ENCODE data around the gene ADIPOQ. TPM values are rescaled to one million over a fixed set of nuclear protein-coding genes. Genes with fewer than 3 reads are reported as not detected.

The ADIPOQ gene
- not detected in 2 replicates for total RNA-seq
- polyA plus RNA-seq, result not detected in 2 replicates

GRCh38 chr3:186842426-186843038 lies at the start of gene ADIPOQ:
Gene ADIPOQ, plus strand, starts transcription at chr3:186842710. Its CDS starts 10,349 bp downstream, at chr3:186853059.
- Histone ChIP-seq H3K4me2 (no peak within 1 kb of the TSS), H3K36me3 (replicated peaks; ENCODE audit: insufficient read depth, low read depth) (no peaks in the 10 kb centered on the region), H3K4me3 (no peak within 1 kb of the TSS), H3K9me3 (ENCODE audit: low read depth) (no peaks in the 10 kb centered on the region), H3K9me2 (replicated peaks; ENCODE audit: insufficient read depth) (no peaks in the 10 kb centered on the region), H2AFZ (no peak within 1 kb of the TSS), H3K27ac (no peak within 1 kb of the TSS), H3K79me2 (no peaks in the 10 kb centered on the region), H4K20me1 (ENCODE audit: insufficient read depth, poor library complexity, severe bottlenecking) (no peaks in the 10 kb centered on the region), H3K27me3 (peaks cover 3% of the 10 kb centered on the region), H3K4me1 (ENCODE audit: insufficient read depth) (peaks cover 6% of the 10 kb centered on the region)
- DNase-seq (ENCODE audit: low spot score), result no peak
- WGBS (ENCODE audit: low lambda C conversion rate, missing lambda C conversion rate), result 84% methylated on average over 7 of the region's 7 CpGs
- TF ChIP-seq CTCF (IDR thresholded peaks at IDR 0.05; ENCODE audit: poor library complexity) (no peak), EZH2phosphoT487 (IDR thresholded peaks at IDR 0.05; ENCODE audit: low read depth, severe bottlenecking, unreplicated experiment) (no peak), EZH2 (IDR thresholded peaks at IDR 0.05; ENCODE audit: borderline replicate concordance) (no peak)

GRCh38 chr3:186798239-186798874 lies 44.2 kb upstream of the ADIPOQ start:
- H3K27me3 ChIP-seq, result no peaks in the 10 kb centered on the region
- H3K4me1 ChIP-seq (ENCODE audit: insufficient read depth), result no peaks in the 10 kb centered on the region
- no peaks in the 10 kb centered on the region for H3K9me3 ChIP-seq (ENCODE audit: low read depth)
- no peak overlapping the region for H2AFZ ChIP-seq
- no peak overlapping the region for H3K27ac ChIP-seq
- no peak overlapping the region for H3K4me3 ChIP-seq
- 97% methylated on average over 3 of the region's 3 CpGs for WGBS (ENCODE audit: low lambda C conversion rate, missing lambda C conversion rate)
- no peaks in the 10 kb centered on the region for H3K79me2 ChIP-seq
- DNase-seq (ENCODE audit: low spot score), result no peak
- H4K20me1 ChIP-seq (ENCODE audit: insufficient read depth, poor library complexity, severe bottlenecking), result no peaks in the 10 kb centered on the region
- no peaks in the 10 kb centered on the region for H3K9me2 ChIP-seq (replicated peaks; ENCODE audit: insufficient read depth)
- no peak overlapping the region for H3K4me2 ChIP-seq
- TF ChIP-seq CTCF (IDR thresholded peaks at IDR 0.05; ENCODE audit: poor library complexity) (no peak), EZH2phosphoT487 (IDR thresholded peaks at IDR 0.05; ENCODE audit: low read depth, severe bottlenecking, unreplicated experiment) (no peak), EZH2 (IDR thresholded peaks at IDR 0.05; ENCODE audit: borderline replicate concordance) (no peak)
- H3K36me3 ChIP-seq (replicated peaks; ENCODE audit: insufficient read depth, low read depth), result no peaks in the 10 kb centered on the region

GRCh38 chr3:186800285-186800684 lies 42.2 kb upstream of the ADIPOQ start:
- WGBS (ENCODE audit: low lambda C conversion rate, missing lambda C conversion rate), result 100% methylated on average over 1 of the region's 1 CpG
- Histone ChIP-seq H2AFZ (no peak overlapping the region), H3K4me3 (no peak overlapping the region), H3K9me3 (ENCODE audit: low read depth) (no peaks in the 10 kb centered on the region), H3K4me1 (ENCODE audit: insufficient read depth) (no peaks in the 10 kb centered on the region), H3K27ac (no peak overlapping the region), H4K20me1 (ENCODE audit: insufficient read depth, poor library complexity, severe bottlenecking) (no peaks in the 10 kb centered on the region), H3K79me2 (peaks cover 6% of the 10 kb centered on the region), H3K36me3 (replicated peaks; ENCODE audit: insufficient read depth, low read depth) (no peaks in the 10 kb centered on the region), H3K4me2 (no peak overlapping the region), H3K27me3 (no peaks in the 10 kb centered on the region), H3K9me2 (replicated peaks; ENCODE audit: insufficient read depth) (no peaks in the 10 kb centered on the region)
- TF ChIP-seq EZH2phosphoT487 (IDR thresholded peaks at IDR 0.05; ENCODE audit: low read depth, severe bottlenecking, unreplicated experiment), result no peak
- no peak for TF ChIP-seq CTCF (IDR thresholded peaks at IDR 0.05; ENCODE audit: poor library complexity)
- no peak for TF ChIP-seq EZH2 (IDR thresholded peaks at IDR 0.05; ENCODE audit: borderline replicate concordance)
- DNase-seq (ENCODE audit: low spot score), result no peak

Measured in hepatocyte (in vitro differentiated cells).